Sigmoid colon (tissue), 7 donors: ENCODE results near the gene MYRFL. TPM values are rescaled to one million over a fixed set of nuclear protein-coding genes. Genes with fewer than 3 reads are reported as not detected.
A peak's percentile ranks its signal among the peaks of the same experiment; 100 is the strongest.

Experiments
- DNase-seq: peaks from one replicate; pipeline ENCODE4 v3.0.0-alpha.2; 2019
- H3K27ac ChIP-seq, 4 donors: fragments of 200-600 bp; sonication (generic); one replicate each; pipeline ENCODE4 v1.5.1; 2016 to 2019; ENCODE audit warnings: mild to moderate bottlenecking in 1 of 4
- H3K27me3 ChIP-seq, 3 donors: fragments of 200-600 bp; sonication (generic); one replicate each; pipeline ENCODE4 v1.5.1; 2019; ENCODE audit warnings: mild to moderate bottlenecking in 1 of 3
- H3K36me3 ChIP-seq, 4 donors: fragments of 200-600 bp; sonication (generic); one replicate each; pipeline ENCODE4 v1.5.1; 2016 to 2019
- H3K4me1 ChIP-seq, 4 donors: fragments of 200-600 bp; sonication (generic); one replicate each; pipeline ENCODE4 v1.5.1; 2017 to 2019
- H3K4me3 ChIP-seq, 4 donors: fragments of 200-600 bp; sonication (generic); one replicate each; pipeline ENCODE4 v1.5.1; 2017 to 2019; ENCODE audit warnings: mild to moderate bottlenecking in 2 of 4, moderate library complexity in 1 of 4
- H3K9me3 ChIP-seq, 4 donors: fragments of 200-600 bp in 3 of 4; sonication (generic) in 3 of 4; one replicate each; pipeline versions ENCODE4 v1.5.1 to v1.6.1; 2013 to 2019
- EP300 ChIP-seq, 4 donors: sonication (generic); formaldehyde crosslinking; IDR thresholded peaks; one replicate each; pipeline ENCODE4 v1.6.1; 2017; ENCODE audit warnings: antibody characterized with exemption in 4 of 4
- POLR2A ChIP-seq, 2 donors: fragments of 450-650 bp; IDR thresholded peaks; one replicate each; pipeline ENCODE4 v1.6.1; 2016; ENCODE audit warnings: antibody characterized with exemption in 2 of 2, mild to moderate bottlenecking in 2 of 2, moderate library complexity in 2 of 2
- POLR2AphosphoS5 ChIP-seq, 4 donors: sonication (generic); formaldehyde crosslinking; IDR thresholded peaks; one replicate each; pipeline ENCODE4 v1.6.1; 2017; ENCODE audit warnings: antibody characterized with exemption in 4 of 4
- WGBS, 2 donors: extraction: QIAGEN DNeasy Blood & Tissue Kit; methylation state at CpG; one replicate each; pipeline ENCODE4 v1.1.7; 2013; 5-methylcytosine and 5-hydroxymethylcytosine counted together
- intact Hi-C: fragments of 100-400 bp; cut with DNase I; formaldehyde crosslinking; loops from one replicate; pipeline ENCODE4 v1.15.1; 2023
- polyA plus RNA-seq, 3 donors: library from polyadenylated mRNA; stranded (reverse); fragments of 200-250 nt; gene quantifications; one replicate each; pipeline ENCODE4 v1.2.3, GENCODE V29; 2013
- total RNA-seq, 4 donors: library from RNA; depleted of rRNA; stranded (reverse); fragments of >200 nt; gene quantifications; one replicate each; pipeline ENCODE4 v1.1.0, GENCODE V29; 2016
- TF ChIP-seq, protein P1 (sequence below), 4 experiments: fragments of 450-650 bp in 3 of 4; fragments of 200-600 bp in 1 of 4; IDR thresholded peaks; one replicate each; pipeline ENCODE4 v1.5.1; 2016 to 2019; ENCODE audit warnings: antibody characterized with exemption in 4 of 4, mild to moderate bottlenecking in 3 of 4, moderate library complexity in 2 of 4
- donor health status: healthy with polysubstance abuse.
- donor health status: Bipolar disorder and iron deficiency.
- donor health status: healthy.

MYRFL gene
- total and polyA plus RNA-seq, 7 donors = 0.48 TPM; not detected in 6

DNA sequence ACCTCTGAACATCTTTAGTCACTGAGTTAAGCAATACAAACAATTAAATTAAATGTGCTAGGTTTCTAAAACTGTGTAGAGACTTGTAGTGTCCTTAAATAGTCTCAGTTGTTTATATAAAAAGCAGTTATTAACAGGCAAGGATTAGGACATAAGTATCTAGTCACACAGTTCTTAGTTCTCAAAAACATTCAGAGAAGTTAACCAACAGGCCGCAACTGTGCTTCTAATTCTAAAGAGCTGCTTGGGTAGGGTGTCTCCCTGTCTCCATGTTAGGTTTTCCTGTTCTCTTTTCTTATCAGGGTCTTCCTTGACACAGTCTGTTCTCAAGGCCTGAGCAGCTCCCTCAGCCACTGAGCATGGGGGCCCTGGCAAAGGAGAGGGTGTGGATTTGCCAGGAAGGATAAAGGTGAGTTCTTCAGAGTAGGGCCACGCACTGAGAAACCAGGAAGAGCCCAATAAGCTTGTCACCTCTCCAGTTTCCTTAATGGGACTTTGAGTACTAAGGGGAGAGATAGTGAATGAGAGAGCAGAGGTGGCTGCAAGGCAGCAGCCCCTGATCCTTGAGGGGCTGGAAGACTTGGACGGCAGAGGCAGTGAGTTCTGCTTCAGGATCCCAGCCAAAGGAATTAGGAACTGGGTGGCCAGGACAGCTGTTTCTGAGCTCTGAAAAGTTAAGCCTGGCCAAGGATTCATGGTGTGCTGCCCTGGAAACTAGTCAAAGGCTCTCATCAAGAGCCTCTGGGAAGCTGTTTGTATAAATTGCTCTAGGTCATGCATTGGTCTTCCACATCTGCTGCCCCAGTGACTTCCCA lies 177.3 kb downstream of the MYRFL start:
- Histone ChIP-seq H3K4me1 (peaks cover 0 to 8% (median 3%) of the 10 kb centered on the region in 4 donors), H3K27me3 (no peaks in the 10 kb centered on the region), H3K9me3 (no peaks in the 10 kb centered on the region), H3K27ac (peak overlapping the region; percentile 39 to 69 (median 52)), H3K4me3 (no peak overlapping the region), H3K36me3 (no peaks in the 10 kb centered on the region)
- intact Hi-C loops = no loop called here
- peak; percentile 77 for DNase-seq
- TF ChIP-seq EP300 (IDR thresholded peaks at IDR 0.05) = no peak
- TF ChIP-seq POLR2A (IDR thresholded peaks at IDR 0.05) = no peak
- TF ChIP-seq POLR2AphosphoS5 (IDR thresholded peaks at IDR 0.05) = no peak
- TF ChIP-seq, protein P1, sequence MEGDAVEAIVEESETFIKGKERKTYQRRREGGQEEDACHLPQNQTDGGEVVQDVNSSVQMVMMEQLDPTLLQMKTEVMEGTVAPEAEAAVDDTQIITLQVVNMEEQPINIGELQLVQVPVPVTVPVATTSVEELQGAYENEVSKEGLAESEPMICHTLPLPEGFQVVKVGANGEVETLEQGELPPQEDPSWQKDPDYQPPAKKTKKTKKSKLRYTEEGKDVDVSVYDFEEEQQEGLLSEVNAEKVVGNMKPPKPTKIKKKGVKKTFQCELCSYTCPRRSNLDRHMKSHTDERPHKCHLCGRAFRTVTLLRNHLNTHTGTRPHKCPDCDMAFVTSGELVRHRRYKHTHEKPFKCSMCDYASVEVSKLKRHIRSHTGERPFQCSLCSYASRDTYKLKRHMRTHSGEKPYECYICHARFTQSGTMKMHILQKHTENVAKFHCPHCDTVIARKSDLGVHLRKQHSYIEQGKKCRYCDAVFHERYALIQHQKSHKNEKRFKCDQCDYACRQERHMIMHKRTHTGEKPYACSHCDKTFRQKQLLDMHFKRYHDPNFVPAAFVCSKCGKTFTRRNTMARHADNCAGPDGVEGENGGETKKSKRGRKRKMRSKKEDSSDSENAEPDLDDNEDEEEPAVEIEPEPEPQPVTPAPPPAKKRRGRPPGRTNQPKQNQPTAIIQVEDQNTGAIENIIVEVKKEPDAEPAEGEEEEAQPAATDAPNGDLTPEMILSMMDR (IDR thresholded peaks at IDR 0.05) = no peak
- 61 to 66% methylated on average over 3 of the region's 3 CpGs for WGBS, 2 donors

DNA sequence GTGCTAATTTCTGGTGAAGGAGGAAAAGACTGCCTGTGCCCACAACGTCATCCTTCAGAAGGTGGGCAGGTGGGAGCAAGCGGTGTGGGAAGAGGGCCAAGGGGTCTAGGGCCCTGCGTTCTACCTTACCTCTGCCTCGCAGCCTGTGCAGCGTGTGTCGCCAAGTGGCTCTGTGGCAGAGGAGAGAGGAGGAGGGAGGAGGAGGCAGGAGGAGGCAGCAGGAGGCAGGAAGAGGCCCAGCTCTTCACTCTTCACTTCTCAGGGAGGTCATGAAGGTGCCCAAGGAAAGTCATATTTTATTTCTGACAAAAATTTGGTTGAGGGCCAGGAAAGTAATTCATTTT lies 177.9 kb downstream of the MYRFL start:
- WGBS, 2 donors = 62 to 81% methylated on average over 6 of the region's 6 CpGs
- no peaks in the 10 kb centered on the region for H3K27me3 ChIP-seq

DNA sequence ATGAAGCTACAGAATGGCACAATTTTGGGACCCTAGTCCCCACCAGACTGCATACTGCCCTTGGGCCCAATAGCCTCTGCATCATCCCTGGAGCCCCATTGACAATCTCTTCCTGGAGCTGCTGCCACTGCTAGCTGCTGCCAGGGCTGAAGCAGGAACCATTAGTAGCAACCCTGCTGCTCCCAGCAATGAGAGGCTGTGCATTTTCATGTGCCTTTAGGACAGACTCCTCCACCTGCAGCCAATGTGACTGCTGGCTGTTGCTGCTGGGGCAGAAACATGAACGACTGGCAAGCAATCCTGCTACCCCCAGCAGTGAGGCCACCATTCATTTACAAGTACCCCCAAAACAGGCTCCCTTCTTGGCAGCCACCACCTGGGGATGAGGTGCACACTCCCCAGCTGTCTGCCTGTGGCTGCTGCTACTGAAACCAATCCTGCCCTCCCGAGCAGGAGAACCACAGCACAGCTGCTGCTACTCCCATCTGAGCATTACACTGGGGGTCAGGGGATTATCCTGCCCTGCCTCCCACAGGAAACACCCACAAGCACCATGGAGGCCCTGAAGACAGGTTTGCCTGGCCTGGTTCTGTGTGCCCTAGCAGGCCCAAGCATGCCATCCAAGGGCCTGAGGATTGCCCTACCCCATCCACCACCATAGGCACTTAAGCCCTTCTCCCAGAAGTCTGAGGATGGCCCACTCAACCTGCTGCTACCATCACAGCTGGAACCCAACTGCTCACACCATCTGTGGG lies 181.0 kb downstream of the MYRFL start:
- H3K4me3 ChIP-seq = no peak overlapping the region
- TF ChIP-seq POLR2A (IDR thresholded peaks at IDR 0.05) (no peak), POLR2AphosphoS5 (IDR thresholded peaks at IDR 0.05) (no peak), EP300 (IDR thresholded peaks at IDR 0.05) (no peak)
- TF ChIP-seq, protein P1 (IDR thresholded peaks at IDR 0.05) = no peak
- peaks cover 0 to 8% (median 3%) of the 10 kb centered on the region in 4 donors for H3K4me1 ChIP-seq
- peaks cover 0 to 4% (median 2%) of the 10 kb centered on the region in 4 donors for H3K9me3 ChIP-seq
- no peak for DNase-seq
- no peaks in the 10 kb centered on the region for H3K36me3 ChIP-seq
- intact Hi-C loops = no loop called here
- no peak overlapping the region for H3K27ac ChIP-seq
- 73 to 86% methylated on average over 2 of the region's 2 CpGs for WGBS, 2 donors
- H3K27me3 ChIP-seq = no peaks in the 10 kb centered on the region

More for the DNA sequence above, 177.9 kb downstream of the MYRFL start:
- H3K9me3 ChIP-seq = no peaks in the 10 kb centered on the region
- peaks cover 0 to 8% (median 3%) of the 10 kb centered on the region in 4 donors for H3K4me1 ChIP-seq
- DNase-seq = no peak
- intact Hi-C loops = no loop called here
- H3K36me3 ChIP-seq = no peaks in the 10 kb centered on the region
- H3K4me3 ChIP-seq = no peak overlapping the region
- TF ChIP-seq, protein P1 (IDR thresholded peaks at IDR 0.05) = no peak
- TF ChIP-seq EP300 (IDR thresholded peaks at IDR 0.05) (no peak), POLR2AphosphoS5 (IDR thresholded peaks at IDR 0.05) (no peak), POLR2A (IDR thresholded peaks at IDR 0.05) (no peak)
- peak overlapping the region in 2 of 4 donors; percentile 45 to 69 for H3K27ac ChIP-seq

DNA sequence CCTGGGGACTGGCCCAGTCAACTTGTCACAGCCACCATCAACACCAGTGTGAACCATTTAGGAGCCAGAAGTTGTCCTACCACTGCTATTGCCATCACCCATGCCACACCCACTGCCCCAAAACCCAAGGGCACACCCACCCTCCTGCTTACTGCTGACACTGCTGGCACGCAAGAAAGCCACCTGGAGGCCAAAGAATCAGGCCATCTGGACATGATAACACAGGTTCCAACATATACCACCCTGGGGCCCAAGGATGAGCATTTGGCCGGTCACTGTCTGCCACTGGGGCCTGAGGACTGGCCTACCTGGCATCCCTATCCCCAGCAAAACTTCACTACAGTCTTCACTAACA lies 181.6 kb downstream of the MYRFL start:
- H3K36me3 ChIP-seq = no peaks in the 10 kb centered on the region
- WGBS, 2 donors = 48 to 93% methylated on average over 2 of the region's 2 CpGs
- intact Hi-C loops = no loop called here
- H3K4me1 ChIP-seq = peaks cover 0 to 8% (median 3%) of the 10 kb centered on the region in 4 donors
- H3K4me3 ChIP-seq = no peak overlapping the region
- no peak overlapping the region for H3K27ac ChIP-seq
- no peak for TF ChIP-seq POLR2A (IDR thresholded peaks at IDR 0.05)
- no peak for TF ChIP-seq EP300 (IDR thresholded peaks at IDR 0.05)
- TF ChIP-seq POLR2AphosphoS5 (IDR thresholded peaks at IDR 0.05) = no peak
- TF ChIP-seq, protein P1 (IDR thresholded peaks at IDR 0.05) = no peak
- no peak for DNase-seq
- peaks cover 0 to 4% (median 2%) of the 10 kb centered on the region in 4 donors for H3K9me3 ChIP-seq
- no peaks in the 10 kb centered on the region for H3K27me3 ChIP-seq
